ENCODE results near the gene TEPSIN. TPM values are rescaled to one million over a fixed set of nuclear protein-coding genes. Genes with fewer than 3 reads are reported as not detected.

Gene TEPSIN
- total RNA-seq, 4 donors from 2014 or later, result 38.0 to 156 (median 79.4) TPM

DNA sequence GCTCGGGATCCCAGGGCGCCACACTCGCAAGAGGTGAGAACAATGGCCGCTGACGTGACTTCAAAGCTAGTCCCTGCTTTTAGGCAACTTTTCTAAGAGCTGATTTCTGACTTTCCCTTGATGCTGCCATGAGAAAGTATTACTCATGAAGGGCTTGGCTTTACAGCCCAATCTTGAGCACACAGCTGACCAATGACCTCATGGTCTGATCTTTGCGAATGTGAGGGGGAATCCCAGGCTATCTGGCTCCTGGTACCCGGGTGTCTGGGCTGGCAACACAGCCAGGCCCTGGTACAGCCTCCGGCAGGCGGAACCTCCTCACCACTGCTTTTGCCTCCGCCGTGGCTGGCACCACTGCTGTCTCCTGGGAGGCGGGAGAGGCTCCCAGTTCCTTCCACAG is 17.8 kb upstream of the TEPSIN start:
- Histone ChIP-seq H3K27me3 (no peaks in the 10 kb centered on the region), H3K36me3 (peaks cover 0 to 59% (median 0%) of the 10 kb centered on the region in 3 donors), H3K27ac (no peak overlapping the region), H3K4me3 (no peak overlapping the region), H3K9me3 (no peaks in the 10 kb centered on the region), H3K4me1 (peaks cover 0 to 43% (median 5%) of the 10 kb centered on the region in 4 donors)
- TF ChIP-seq CTCF (IDR thresholded peaks at IDR 0.05), result no peak
- no peak for TF ChIP-seq POLR2A (IDR thresholded peaks at IDR 0.05)
- no peak for DNase-seq

DNA sequence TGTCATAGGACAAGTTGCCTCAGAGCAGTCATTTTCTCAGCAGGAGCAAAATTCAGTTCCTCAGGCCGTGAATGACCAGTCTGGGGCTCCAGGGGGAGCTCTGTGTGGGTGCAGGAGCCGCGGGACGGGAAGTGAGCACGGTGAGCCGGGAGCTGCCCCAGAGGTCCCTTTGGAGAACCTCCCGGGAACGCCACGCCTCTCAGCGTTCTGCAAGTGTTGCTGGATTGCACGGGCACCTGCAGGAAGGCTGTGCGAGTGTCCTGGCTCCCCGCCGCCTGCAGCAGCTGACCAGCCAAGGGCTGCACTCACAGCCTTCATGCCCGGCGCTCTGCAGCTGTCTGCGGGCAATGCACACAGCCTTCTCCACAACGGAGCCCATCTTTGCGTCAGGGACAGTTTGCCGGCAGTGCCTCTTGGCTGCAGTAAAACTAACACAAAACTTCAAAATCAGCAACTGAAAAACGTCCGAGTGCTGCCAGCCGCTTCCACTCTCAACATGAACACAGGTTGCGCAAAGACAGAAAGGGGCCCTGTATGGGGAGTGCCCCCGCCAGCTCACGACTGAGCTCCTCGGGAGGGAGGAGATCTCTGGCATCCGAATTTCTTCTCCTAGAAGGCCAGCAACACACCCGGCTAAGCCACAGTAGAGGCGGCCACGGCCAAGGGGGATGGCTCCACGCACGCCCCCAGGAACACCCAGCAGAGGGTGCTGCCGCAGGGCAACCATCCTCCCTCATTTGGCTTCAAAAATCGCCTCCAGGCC is 16.3 kb upstream of the TEPSIN start:
- Histone ChIP-seq H3K9me3 (no peaks in the 10 kb centered on the region), H3K36me3 (peaks cover 0 to 45% (median 0%) of the 10 kb centered on the region in 3 donors), H3K4me1 (peaks cover 0 to 56% (median 5%) of the 10 kb centered on the region in 4 donors), H3K4me3 (no peak overlapping the region), H3K27me3 (no peaks in the 10 kb centered on the region), H3K27ac (peak overlapping the region; percentile 4 to 49 (median 18))
- DNase-seq, result peak in 2 of 3 donors; percentile 86 to 88
- no peak for TF ChIP-seq POLR2A (IDR thresholded peaks at IDR 0.05)
- TF ChIP-seq CTCF (IDR thresholded peaks at IDR 0.05), result peak in 5 of 6 experiments; percentile 20 to 67 (median 60)

- peak in 2 of 3 donors; percentile 47 to 73 for DNase-seq
- Histone ChIP-seq H3K4me3 (no peak overlapping the region), H3K9me3 (no peaks in the 10 kb centered on the region), H3K27ac (no peak overlapping the region), H3K36me3 (peaks cover 0 to 33% (median 0%) of the 10 kb centered on the region in 3 donors), H3K27me3 (no peaks in the 10 kb centered on the region), H3K4me1 (peaks cover 0 to 58% (median 3%) of the 10 kb centered on the region in 4 donors)
- TF ChIP-seq POLR2A (IDR thresholded peaks at IDR 0.05) (no peak), CTCF (IDR thresholded peaks at IDR 0.05) (peak; percentile 72 to 95 (median 84))
Observed at GRCh38 chr17:81253358-81254131, 14.7 kb upstream of the TEPSIN start.

GRCh38 chr17:81252987-81253329 is 14.1 kb upstream of the TEPSIN start:
- no peak for DNase-seq
- Histone ChIP-seq H3K36me3 (peaks cover 0 to 27% (median 0%) of the 10 kb centered on the region in 3 donors), H3K9me3 (no peaks in the 10 kb centered on the region), H3K4me1 (peaks cover 0 to 58% (median 3%) of the 10 kb centered on the region in 4 donors), H3K27ac (no peak overlapping the region), H3K27me3 (no peaks in the 10 kb centered on the region), H3K4me3 (no peak overlapping the region)
- TF ChIP-seq POLR2A (IDR thresholded peaks at IDR 0.05), result no peak
- TF ChIP-seq CTCF (IDR thresholded peaks at IDR 0.05), result no peak

DNA sequence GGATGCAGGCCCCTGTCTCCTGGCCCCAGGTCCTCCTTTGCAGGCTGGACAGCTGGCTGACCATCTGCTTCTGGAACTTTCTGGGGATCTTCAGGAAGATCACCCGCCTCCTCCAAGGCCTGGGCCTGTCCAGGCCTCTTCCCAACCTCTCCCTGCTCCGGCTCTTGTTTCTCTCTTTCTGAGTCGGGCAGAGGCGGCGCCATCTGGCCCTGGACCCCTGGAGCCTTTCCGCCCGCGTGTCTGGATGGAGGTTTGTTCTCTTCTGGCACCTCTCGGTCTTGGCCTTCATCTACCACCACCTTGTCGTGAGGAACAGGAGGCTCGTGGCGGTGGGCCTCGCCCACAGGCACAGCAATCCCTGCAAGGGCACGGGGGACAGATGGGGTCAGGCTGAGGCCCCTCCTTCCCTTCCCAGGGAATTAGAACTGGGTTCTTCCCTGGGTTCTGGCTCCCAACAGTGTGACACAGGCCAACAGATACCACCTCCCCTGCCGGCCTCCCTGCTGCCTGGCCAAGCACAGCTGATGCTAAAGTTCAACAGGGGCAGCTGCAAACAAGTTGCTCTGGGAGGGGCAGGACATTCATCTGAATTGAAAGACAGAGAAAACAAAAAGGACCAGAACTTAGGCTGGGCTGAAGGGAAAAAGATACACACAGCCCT is 13.6 kb upstream of the TEPSIN start:
- peaks cover 0 to 22% (median 0%) of the 10 kb centered on the region in 3 donors for H3K36me3 ChIP-seq
- H3K27me3 ChIP-seq, result no peaks in the 10 kb centered on the region
- H3K4me3 ChIP-seq, result no peak overlapping the region
- TF ChIP-seq CTCF (IDR thresholded peaks at IDR 0.05), result no peak
- no peak for TF ChIP-seq POLR2A (IDR thresholded peaks at IDR 0.05)
- H3K27ac ChIP-seq, result peak overlapping the region in 3 of 4 donors; percentile 5 to 73 (median 61)
- DNase-seq, result no peak
- peaks cover 0 to 58% (median 3%) of the 10 kb centered on the region in 4 donors for H3K4me1 ChIP-seq
- no peaks in the 10 kb centered on the region for H3K9me3 ChIP-seq

Measured in Peyer's patch (tissue), 4 donors.